GM06990 (cell line): Measurements from ENCODE around the gene TRIM77.
"Not testable (repeated sequence)": the region's sequence is repeated elsewhere in the genome, so short reads cannot be mapped to it uniquely, and the experiment has no call there.

ENCODE experiments used
- DNase-seq: peaks from one replicate; pipeline ENCODE4 v3.0.0-alpha.2; 2011; ENCODE audit not compliant: insufficient read length; ENCODE audit errors: extremely low read depth
- H3K27me3 ChIP-seq: replicated peaks from 2 replicates; pipeline ENCODE4 v1.6.0; 2011; ENCODE audit warnings: low read length; ENCODE audit not compliant: control insufficient read depth, insufficient read depth
- H3K36me3 ChIP-seq: 2 replicates; pipeline ENCODE4 v1.5.1; 2011; ENCODE audit warnings: low read length; ENCODE audit not compliant: control insufficient read depth, insufficient read depth
- H3K4me3 ChIP-seq: replicated peaks from 2 replicates; pipeline ENCODE4 v1.5.1; 2011; ENCODE audit warnings: low read depth, mild to moderate bottlenecking, control low read depth, low read length
- TF ChIP-seq, protein P1 (sequence below): IDR thresholded peaks from 2 replicates; pipeline ENCODE4 v1.5.1; 2011; ENCODE audit warnings: low read length, control low read depth, mild to moderate bottlenecking, inconsistent platforms; ENCODE audit not compliant: insufficient read depth, poor library complexity, severe bottlenecking

TRIM77 gene

DNA sequence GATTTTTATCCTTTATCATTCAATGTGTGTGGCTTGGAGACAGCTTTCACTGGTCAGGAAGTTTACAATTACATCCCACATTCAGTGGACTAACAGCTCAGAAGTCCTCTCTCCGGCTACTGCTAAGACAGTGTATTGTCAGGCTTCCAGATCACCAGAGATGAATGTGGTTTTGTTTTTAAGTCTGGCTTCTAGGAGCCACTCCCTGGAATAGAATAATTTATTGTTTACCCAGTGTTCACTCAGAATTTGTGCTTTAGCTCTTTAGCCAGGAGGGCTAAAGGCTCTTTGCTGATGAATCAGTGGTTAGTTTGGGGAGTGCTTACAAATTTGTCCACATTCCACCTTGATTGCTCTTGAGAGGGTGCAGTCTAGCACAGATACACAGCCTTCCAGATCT, 26.5 kb downstream of the TRIM77 start:
- no peak for DNase-seq
- H3K4me3 ChIP-seq: no peak overlapping the region
- TF ChIP-seq, protein P1, sequence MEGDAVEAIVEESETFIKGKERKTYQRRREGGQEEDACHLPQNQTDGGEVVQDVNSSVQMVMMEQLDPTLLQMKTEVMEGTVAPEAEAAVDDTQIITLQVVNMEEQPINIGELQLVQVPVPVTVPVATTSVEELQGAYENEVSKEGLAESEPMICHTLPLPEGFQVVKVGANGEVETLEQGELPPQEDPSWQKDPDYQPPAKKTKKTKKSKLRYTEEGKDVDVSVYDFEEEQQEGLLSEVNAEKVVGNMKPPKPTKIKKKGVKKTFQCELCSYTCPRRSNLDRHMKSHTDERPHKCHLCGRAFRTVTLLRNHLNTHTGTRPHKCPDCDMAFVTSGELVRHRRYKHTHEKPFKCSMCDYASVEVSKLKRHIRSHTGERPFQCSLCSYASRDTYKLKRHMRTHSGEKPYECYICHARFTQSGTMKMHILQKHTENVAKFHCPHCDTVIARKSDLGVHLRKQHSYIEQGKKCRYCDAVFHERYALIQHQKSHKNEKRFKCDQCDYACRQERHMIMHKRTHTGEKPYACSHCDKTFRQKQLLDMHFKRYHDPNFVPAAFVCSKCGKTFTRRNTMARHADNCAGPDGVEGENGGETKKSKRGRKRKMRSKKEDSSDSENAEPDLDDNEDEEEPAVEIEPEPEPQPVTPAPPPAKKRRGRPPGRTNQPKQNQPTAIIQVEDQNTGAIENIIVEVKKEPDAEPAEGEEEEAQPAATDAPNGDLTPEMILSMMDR: no peak
- no peaks in the 10 kb centered on the region for H3K36me3 ChIP-seq
- H3K27me3 ChIP-seq: no peaks in the 10 kb centered on the region

DNA sequence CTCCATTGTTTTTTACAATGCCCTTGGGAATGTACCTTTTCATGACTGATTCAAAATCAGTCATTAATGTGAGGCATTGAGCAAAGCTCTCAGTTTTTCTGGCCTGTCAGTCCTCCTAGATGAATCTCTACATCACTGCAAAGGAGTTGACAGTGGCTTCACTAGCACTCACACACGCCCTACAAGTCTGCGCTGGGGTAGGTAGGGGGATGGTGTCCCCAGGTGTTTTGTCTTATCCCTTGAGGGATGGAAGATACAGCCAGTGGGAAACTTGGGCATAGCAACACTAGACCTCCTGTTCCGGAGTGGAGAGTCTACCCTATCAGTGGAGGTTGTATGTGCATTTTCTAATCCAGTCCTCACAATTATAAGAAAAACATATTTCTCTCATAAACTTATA, 27.0 kb downstream of the TRIM77 start:
- Histone ChIP-seq H3K4me3 (no peak overlapping the region), H3K27me3 (no peaks in the 10 kb centered on the region), H3K36me3 (no peaks in the 10 kb centered on the region)
- TF ChIP-seq, protein P1: no peak
- DNase-seq: no peak

DNA sequence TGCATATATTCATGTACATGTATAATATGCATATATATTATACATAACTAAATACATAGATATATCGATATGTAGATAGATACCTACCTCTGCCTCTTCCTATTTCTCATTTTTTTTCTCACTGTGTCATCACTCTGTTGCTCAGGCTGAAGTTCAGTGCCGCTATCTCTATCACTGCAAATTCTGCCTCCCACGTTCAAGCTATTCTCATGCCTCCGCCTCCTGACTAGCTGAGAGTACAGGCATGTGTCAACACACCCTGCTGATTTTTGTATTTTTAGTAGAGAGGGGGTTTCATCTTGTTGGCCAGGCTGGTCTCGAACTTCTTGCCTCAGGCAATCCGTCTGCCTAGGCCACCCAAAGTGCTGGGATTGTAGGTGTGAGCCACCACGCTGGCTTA, 31.3 kb downstream of the TRIM77 start:
- H3K36me3 ChIP-seq, DNase-seq, H3K27me3 ChIP-seq, H3K4me3 ChIP-seq: not testable (repeated sequence)

DNA sequence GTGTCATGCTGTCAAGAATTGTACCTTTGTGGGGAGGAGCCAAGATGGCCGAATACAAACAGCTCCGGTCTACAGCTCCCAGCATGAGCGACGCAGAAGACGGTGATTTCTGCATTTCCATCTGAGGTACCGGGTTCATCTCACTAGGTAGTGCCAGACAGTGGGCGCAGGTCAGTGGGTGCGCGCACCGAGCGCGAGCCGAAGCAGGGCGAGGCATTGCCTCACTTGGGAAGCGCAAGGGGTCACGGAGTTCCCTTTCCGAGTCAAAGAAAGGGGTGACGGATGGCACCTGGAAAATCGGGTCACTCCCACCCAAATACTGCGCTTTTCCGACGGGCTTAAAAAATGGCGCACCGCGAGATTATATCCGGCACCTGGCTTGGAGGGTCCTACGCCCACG, 34.1 kb downstream of the TRIM77 start:
- not testable (repeated sequence) for H3K36me3 ChIP-seq, H3K4me3 ChIP-seq, DNase-seq

DNA sequence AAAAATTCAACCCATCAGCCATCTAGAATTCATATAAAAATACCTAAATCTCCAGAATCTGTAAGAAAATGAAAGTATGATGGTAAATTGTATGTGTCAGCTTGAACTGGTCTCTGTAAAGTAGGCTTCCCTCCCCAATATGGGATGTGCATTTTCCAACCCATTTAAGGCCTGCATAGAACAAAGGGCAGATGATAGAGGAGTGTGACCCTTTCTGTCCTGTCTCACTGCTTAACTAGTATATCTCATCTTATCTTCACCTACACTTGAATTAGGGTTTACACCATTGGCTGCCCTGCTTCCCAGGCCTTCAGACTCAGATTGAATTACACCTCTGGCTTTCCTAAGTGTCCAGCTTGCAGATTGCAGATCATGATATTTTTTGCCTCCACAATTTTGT, 40.7 kb downstream of the TRIM77 start:
- H3K36me3 ChIP-seq, H3K4me3 ChIP-seq, DNase-seq, H3K27me3 ChIP-seq: not testable (repeated sequence)

More for the DNA sequence above, 34.1 kb downstream of the TRIM77 start:
- H3K27me3 ChIP-seq: not testable (repeated sequence)
